HUES64 (cell line): Measurements from ENCODE around the gene NOXA1.

Source experiments
- H3K27ac ChIP-seq: 2 replicates; pipeline ENCODE4 v1.7.0; 2013; ENCODE audit warnings: low read depth, low read length, inconsistent platforms
- H3K27me3 ChIP-seq: 2 replicates; pipeline ENCODE4 v1.6.1; 2013; ENCODE audit warnings: mild to moderate bottlenecking, low read length; ENCODE audit not compliant: insufficient read depth
- H3K36me3 ChIP-seq: 2 replicates; pipeline ENCODE4 v1.6.1; 2013; ENCODE audit warnings: mild to moderate bottlenecking, low read length; ENCODE audit not compliant: insufficient read depth
- H3K4me1 ChIP-seq: 2 replicates; pipeline ENCODE4 v1.6.1; 2013; ENCODE audit warnings: mild to moderate bottlenecking, low read length, moderate library complexity; ENCODE audit not compliant: insufficient read depth
- H3K4me3 ChIP-seq: 2 replicates; pipeline ENCODE4 v1.5.1; 2013; ENCODE audit warnings: mild to moderate bottlenecking, low read length, moderate library complexity
- H3K9ac ChIP-seq: 2 replicates; pipeline ENCODE4 v1.6.1; 2013; ENCODE audit warnings: mild to moderate bottlenecking, low read depth, low read length
- H3K9me3 ChIP-seq: 2 replicates; pipeline ENCODE4 v1.6.1; 2013; ENCODE audit warnings: low read depth, low read length; ENCODE audit not compliant: insufficient read depth
- WGBS: fragments of 150-250, 120-280 bp; methylation state at CpG from one replicate; pipeline ENCODE4 v1.1.7; 2013; ENCODE audit warnings: missing lambda C conversion rate; 5-methylcytosine and 5-hydroxymethylcytosine counted together

Gene NOXA1

DNA sequence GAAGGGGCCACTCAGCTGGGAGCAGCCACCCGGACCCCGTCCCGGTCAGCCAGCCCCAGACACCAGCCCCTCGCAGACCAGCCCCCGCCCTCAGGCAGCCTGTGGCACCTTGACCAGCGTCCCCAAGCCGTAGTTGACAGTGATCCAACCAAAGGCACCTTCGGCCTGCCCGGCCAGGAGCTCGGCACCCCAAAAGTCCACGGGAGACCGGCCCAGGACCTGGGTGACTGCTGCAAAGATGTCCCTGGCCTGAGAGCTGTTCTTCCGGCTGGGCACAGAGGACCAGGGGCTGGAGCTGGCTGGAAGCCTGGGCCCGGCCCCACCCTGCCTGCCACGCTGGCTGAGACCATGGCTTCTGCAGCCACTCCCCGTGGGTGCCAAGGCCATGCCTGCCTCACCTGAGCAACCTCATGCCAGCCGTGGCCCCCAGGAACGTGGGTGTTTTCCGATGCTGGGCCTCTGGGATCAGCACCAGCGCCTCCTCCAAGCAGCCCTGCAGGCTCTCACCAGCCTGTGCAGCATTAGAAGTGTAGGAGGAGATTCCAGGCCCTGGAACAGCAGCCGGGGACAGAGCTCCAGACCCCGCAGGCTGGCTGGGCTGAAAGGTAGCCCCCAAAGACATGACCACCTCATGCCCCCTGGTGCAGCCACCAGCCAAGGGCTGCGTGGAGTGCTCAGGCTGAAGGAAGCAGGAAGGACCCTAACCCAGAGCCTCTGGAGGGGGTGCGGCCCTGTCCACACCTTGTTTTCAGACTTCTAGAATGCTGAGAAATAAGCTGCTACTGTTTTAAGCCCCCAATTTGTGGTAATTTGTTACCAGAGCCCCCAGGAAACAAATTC is 13.8 kb downstream of the NOXA1 start:
- Histone ChIP-seq H3K9ac (no peak overlapping the region), H3K27me3 (peaks cover 1% of the 10 kb centered on the region; the same call in 1 of the 2 replicates), H3K36me3 (no peaks in the 10 kb centered on the region), H3K4me1 (no peaks in the 10 kb centered on the region; the same call in 1 of the 2 replicates), H3K9me3 (no peaks in the 10 kb centered on the region), H3K4me3 (no peak overlapping the region), H3K27ac (no peak overlapping the region)
- 93% methylated on average over 24 of the region's 24 CpGs for WGBS

DNA sequence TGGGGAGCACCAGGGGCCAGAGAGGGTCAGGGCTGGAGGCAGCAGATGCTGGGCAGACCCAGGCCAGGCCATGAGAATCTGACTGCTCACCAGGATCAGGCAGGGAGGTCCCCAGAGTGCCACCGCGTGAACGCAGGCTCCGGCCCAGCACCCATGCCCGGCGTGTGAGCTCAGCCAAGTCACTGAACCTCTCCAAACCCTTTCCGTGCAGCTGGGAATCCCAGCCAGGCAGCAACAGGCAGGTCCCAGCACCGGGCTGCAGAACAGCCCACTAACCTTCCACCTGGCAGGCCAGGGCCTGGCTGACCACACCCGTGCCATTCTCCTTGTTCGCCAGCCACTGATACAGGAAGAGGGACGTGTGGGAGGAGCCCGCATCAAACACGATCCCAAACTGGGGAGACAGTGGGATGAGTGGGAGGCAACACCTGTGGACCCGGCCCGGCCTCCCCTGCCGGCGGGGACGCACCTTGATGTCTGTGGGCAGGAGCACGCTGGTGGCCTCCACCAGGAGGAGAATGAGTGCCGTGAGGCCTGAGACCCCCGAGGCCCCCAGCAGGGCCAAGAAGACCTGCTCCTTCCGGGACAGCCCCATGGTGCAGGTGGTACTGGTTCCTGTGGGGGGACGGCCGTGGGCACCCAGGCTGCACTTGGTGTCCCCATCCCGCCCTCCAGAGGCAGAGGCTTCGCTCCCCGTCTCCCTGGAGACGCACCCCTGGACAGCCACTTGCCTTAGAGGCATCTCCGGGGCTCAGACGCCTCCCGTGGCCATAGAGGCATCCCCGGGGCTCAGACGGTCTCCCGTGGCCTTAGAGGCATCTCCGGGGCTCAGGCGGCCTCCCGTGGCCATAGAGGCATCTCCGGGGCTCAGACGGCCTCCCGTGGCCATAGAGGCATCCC is 14.7 kb downstream of the NOXA1 start:
- Histone ChIP-seq H3K4me3 (no peak overlapping the region), H3K9ac (no peak overlapping the region), H3K27me3 (peaks cover 7% of the 10 kb centered on the region; the same call in 1 of the 2 replicates), H3K27ac (no peak overlapping the region), H3K4me1 (no peaks in the 10 kb centered on the region; the same call in 1 of the 2 replicates), H3K36me3 (no peaks in the 10 kb centered on the region), H3K9me3 (no peaks in the 10 kb centered on the region)
- WGBS: 93% methylated on average over 40 of the region's 40 CpGs

DNA sequence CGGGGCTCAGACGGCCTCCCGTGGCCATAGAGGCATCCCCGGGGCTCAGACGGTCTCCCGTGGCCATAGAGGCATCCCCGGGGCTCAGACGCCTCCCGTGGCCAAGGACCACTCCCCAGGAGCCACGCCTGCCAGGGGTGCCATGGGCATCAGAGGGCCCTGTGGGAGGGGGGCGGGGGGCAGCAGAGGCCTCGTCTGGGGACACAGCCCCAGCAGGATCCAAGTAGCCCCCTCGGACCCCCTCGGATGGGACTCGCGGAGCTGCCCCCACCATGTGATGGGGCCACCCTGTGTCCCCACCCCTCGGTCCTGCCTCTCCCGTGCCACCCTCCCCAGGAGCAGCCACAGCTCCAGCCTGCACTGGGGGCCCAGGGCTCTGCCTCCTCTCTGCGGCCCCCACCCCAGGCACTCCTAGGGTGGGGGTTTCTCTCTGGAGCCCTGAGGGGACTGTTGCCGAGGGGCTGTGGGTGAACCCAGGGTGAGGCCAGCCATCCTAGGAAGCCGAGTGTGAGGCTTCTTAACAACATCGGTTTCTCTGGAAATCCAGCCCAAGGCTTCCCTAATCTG is 15.5 kb downstream of the NOXA1 start:
- WGBS: 92% methylated on average over 22 of the region's 22 CpGs
- peaks cover 7% of the 10 kb centered on the region; the same call in 1 of the 2 replicates for H3K27me3 ChIP-seq
- H3K9ac ChIP-seq: no peak overlapping the region

DNA sequence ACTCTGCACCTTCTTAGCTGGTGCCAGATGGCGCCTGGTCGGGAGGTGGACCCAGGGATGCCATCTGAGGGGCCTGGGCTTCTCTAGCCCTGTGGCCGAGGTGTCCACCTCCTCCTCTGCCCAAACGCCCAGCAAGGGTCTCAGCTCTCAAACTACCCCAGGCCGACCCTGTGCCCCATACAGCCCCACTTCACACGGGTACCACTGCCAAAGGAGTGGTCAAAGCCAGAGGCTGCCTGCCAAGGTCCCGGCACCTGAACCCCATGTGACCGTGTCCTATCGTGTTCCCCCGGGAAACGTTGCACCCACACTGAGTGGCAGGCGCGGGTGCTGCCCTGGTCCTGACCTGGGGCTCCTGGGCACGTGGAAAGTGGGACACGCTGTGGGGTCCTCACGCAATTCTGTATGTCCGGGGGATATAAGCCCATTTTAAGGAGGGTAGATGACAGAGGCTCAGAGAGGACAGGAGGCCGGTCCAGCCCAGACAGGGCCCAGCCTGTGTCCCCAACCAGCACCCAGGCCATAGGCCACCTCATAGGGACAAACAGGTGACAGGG is 16.0 kb downstream of the NOXA1 start:
- H3K9ac ChIP-seq: no peak overlapping the region
- 87% methylated on average over 18 of the region's 18 CpGs for WGBS
- H3K4me3 ChIP-seq: no peak overlapping the region
- H3K9me3 ChIP-seq: no peaks in the 10 kb centered on the region
- no peaks in the 10 kb centered on the region; the same call in 1 of the 2 replicates for H3K4me1 ChIP-seq
- H3K27me3 ChIP-seq: peaks cover 7% of the 10 kb centered on the region; the same call in 1 of the 2 replicates
- no peaks in the 10 kb centered on the region for H3K36me3 ChIP-seq
- no peak overlapping the region for H3K27ac ChIP-seq

More for the DNA sequence above, 15.5 kb downstream of the NOXA1 start:
- no peak overlapping the region for H3K4me3 ChIP-seq
- H3K36me3 ChIP-seq: no peaks in the 10 kb centered on the region
- no peak overlapping the region for H3K27ac ChIP-seq
- no peaks in the 10 kb centered on the region; the same call in 1 of the 2 replicates for H3K4me1 ChIP-seq
- H3K9me3 ChIP-seq: no peaks in the 10 kb centered on the region

DNA sequence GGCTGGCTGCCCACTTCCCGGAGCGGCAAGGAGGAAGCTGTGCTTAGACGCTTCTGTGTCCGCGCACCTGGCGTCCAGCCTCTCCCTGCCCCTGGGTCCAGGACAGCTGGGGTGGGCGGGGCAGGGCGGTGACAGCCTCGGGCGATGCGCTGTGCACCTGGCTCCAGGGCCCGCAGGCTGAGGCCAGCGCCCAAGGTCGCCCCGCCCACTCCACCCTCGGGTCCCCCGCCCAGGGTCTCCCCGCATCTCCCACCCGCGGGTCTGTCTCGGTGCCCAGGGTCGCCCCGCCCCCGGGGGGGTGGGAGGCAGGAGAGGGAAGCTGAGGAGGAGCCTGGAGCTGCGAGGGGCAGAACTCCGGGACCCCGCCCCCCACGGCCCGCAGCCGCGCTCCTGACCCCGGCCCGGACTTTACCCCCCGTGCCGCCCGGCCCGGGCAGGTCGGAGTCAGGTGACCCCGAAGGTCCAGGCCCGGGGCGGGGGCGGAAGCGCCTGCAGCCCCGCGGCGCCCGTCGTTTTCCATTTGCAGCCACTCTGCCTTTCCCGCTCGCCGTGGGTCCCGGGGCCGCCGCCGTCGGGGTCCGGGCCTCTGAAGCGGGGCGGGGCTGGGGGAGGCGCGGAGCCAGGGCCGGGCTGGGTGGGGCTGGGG is 18.2 kb downstream of the NOXA1 start, which contains the start of gene ENTPD8:
Gene ENTPD8, minus strand, starts transcription at position 69 of the 646 bp plus-strand sequence. CDS start 3,072 bp downstream, outside the sequence.
- Histone ChIP-seq H3K36me3 (no peaks in the 10 kb centered on the region), H3K4me1 (peaks cover 3% of the 10 kb centered on the region; the same call in 1 of the 2 replicates), H3K9me3 (no peaks in the 10 kb centered on the region), H3K9ac (no peak within 1 kb of the TSS), H3K27me3 (peaks cover 7% of the 10 kb centered on the region; the same call in 1 of the 2 replicates), H3K27ac (no peak within 1 kb of the TSS), H3K4me3 (peak within 1 kb of the TSS; percentile 50)
- WGBS: 2% methylated on average over 54 of the region's 62 CpGs

DNA sequence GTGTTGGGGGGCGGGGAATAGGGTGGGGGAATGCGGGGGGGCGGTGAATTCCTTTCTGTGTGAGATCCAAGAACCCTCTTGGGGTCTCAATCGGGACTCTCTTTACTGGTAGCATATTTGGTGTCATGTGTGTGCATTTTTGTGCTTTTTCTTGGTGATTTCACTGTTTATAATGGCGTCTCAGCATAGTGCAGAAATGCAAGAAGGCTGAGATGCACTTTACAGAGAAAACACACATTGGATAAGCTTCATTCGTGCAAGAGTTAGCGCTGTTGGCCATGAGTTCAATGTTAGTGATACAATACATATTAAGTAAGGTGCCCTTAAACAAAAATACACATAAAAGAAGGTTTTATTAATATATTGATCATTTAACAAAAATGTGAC is 18.7 kb downstream of the NOXA1 start:
- H3K36me3 ChIP-seq: no peaks in the 10 kb centered on the region
- no peak overlapping the region for H3K27ac ChIP-seq
- H3K4me3 ChIP-seq: peak overlapping the region; percentile 38; the same call in 1 of the 2 replicates
- peaks cover 3% of the 10 kb centered on the region; the same call in 1 of the 2 replicates for H3K4me1 ChIP-seq
- H3K27me3 ChIP-seq: peaks cover 7% of the 10 kb centered on the region; the same call in 1 of the 2 replicates
- no peaks in the 10 kb centered on the region for H3K9me3 ChIP-seq
- 8% methylated on average over 6 of the region's 7 CpGs for WGBS
- H3K9ac ChIP-seq: no peak overlapping the region

DNA sequence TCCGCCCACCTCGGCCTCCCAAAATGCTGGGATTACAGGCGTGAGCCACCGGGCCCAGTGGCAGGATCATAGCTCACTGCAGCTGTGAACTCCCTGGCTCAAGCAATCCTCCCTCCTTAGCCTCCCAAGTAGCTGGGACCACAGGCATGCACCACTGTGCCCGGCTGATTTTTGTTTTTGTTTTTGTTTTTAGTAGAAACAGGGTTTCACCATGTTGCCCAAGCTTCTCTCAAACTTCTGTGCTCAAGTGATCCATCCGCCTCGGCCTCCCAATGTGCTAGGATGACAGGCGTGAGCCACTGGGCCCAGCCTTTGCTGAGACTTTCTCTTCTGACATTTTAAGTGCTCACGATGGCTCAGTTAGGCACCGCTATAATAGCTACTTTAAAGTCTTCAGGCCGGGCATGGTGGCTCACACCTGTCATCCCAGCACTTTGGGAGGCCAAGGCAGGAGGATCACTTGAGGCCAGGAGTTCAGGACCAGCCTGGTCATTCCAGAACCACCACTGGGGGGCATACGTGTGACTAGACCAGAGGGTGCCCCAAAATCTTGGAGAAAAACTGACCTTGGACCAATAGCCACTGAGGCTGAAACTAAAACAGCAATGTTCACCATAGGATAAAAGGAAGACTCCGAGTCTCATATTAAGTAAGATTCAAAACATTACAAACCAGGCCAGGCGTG is 21.1 kb downstream of the NOXA1 start:
- Histone ChIP-seq H3K4me3 (no peak overlapping the region), H3K9ac (no peak overlapping the region), H3K27me3 (peaks cover 7% of the 10 kb centered on the region; the same call in 1 of the 2 replicates), H3K9me3 (no peaks in the 10 kb centered on the region), H3K36me3 (peaks cover 7% of the 10 kb centered on the region; the same call in 1 of the 2 replicates), H3K27ac (no peak overlapping the region), H3K4me1 (peaks cover 3% of the 10 kb centered on the region; the same call in 1 of the 2 replicates)
- 88% methylated on average over 14 of the region's 14 CpGs for WGBS

DNA sequence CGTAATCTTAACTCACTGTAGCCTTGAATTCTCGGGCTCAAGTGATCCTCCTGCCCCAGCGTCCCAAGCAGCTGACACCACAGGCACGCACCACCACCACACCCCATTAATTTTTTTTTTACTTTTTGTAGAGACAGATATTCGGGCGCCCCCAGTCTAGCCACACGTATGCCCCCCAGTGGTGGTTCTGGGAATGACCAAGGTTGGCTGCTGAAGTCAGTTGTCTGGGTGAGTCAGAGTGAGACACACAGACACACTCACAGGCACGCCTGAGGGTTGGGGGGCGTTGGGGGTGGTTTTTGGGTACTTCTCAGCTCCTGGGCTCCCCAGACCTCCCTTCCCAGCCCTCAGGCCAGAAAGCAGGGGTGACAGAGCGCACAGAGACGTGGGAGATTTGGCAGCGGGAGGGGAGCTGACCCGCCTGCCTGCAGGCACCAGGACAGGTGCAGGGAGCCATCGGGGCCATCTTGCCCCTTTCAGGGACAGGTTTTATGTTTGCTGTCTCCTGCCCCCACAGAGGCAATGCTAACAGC is 22.1 kb downstream of the NOXA1 start:
- WGBS: 33% methylated on average over 12 of the region's 14 CpGs
- peaks cover 7% of the 10 kb centered on the region; the same call in 1 of the 2 replicates for H3K27me3 ChIP-seq
- no peaks in the 10 kb centered on the region for H3K9me3 ChIP-seq
- no peak overlapping the region for H3K4me3 ChIP-seq
- H3K4me1 ChIP-seq: peaks cover 3% of the 10 kb centered on the region; the same call in 1 of the 2 replicates
- H3K27ac ChIP-seq: no peak overlapping the region
- H3K36me3 ChIP-seq: peaks cover 15% of the 10 kb centered on the region
- H3K9ac ChIP-seq: no peak overlapping the region

DNA sequence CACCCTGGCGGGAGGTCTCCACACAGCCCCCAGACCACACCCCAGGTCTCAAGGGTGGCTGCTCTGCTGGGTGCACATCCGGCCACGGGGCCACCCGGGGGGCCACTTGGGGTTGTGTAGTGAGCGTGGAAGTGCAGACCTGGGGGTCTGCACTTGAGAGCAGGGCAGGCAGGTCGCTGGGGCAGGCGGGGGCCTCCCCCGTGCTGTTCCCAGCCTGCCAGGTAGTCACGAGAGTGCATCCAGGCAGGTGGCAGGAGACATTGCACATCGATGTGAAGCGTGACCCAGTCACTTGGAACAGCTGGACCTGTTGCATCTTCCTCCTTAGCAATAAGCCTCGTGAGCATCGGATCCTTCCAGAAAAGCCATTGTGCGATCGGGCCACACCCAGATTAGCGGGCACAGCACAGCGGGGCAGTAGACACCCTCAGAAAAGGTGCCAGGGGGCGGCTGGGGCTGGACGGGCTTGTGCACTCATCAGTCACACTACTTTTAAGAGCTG is 22.8 kb downstream of the NOXA1 start:
- no peak overlapping the region for H3K27ac ChIP-seq
- H3K9ac ChIP-seq: no peak overlapping the region
- no peak overlapping the region for H3K4me3 ChIP-seq
- peaks cover 7% of the 10 kb centered on the region; the same call in 1 of the 2 replicates for H3K27me3 ChIP-seq
- peaks cover 3% of the 10 kb centered on the region; the same call in 1 of the 2 replicates for H3K4me1 ChIP-seq
- peaks cover 15% of the 10 kb centered on the region for H3K36me3 ChIP-seq
- WGBS: 88% methylated on average over 19 of the region's 19 CpGs
- H3K9me3 ChIP-seq: no peaks in the 10 kb centered on the region
